ENCODE data around the gene CTDP1. TPM values are rescaled to one million over a fixed set of nuclear protein-coding genes. Genes with fewer than 3 reads are reported as not detected.

The CTDP1 gene
- total RNA-seq, 4 donors from 2014 or later = 12.3 to 21.8 (median 16.5) TPM

- intact Hi-C loops (cut with DNase I; ENCODE audit: low total_unique reads) = no loop called here
- in situ Hi-C loops (cut with MboI; ENCODE audit: low sequenced_read_pairs in 4 of 4) = no loop called here
- Histone ChIP-seq H3K27ac (no peak overlapping the region), H3K9me3 (no peaks in the 10 kb centered on the region), H3K4me1 (peaks cover 5 to 10% of the 10 kb centered on the region in 2 donors), H3K27me3 (peaks cover 32 to 38% (median 37%) of the 10 kb centered on the region in 3 donors), H3K4me3 (no peak overlapping the region), H3K36me3 (no peaks in the 10 kb centered on the region)
- no peak for ATAC-seq
- no peak for DNase-seq
- TF ChIP-seq CTCF (IDR thresholded peaks at IDR 0.05 in 4 of 5, conservative IDR thresholded peaks at IDR 0.05 in 1 of 5) (no peak), POLR2A (IDR thresholded peaks at IDR 0.05) (no peak)
Observed at GRCh38 chr18:79800371-79801180, 121.0 kb downstream of the CTDP1 start.

- peaks cover 5 to 10% of the 10 kb centered on the region in 2 donors for H3K4me1 ChIP-seq
- in situ Hi-C loops (cut with MboI; ENCODE audit: low sequenced_read_pairs in 4 of 4) = no loop called here
- DNase-seq = no peak
- no peak for ATAC-seq
- no peak overlapping the region for H3K4me3 ChIP-seq
- TF ChIP-seq POLR2A (IDR thresholded peaks at IDR 0.05) (no peak), CTCF (IDR thresholded peaks at IDR 0.05 in 4 of 5, conservative IDR thresholded peaks at IDR 0.05 in 1 of 5) (no peak)
- no peak overlapping the region for H3K27ac ChIP-seq
- no peaks in the 10 kb centered on the region for H3K9me3 ChIP-seq
- no peaks in the 10 kb centered on the region for H3K36me3 ChIP-seq
- intact Hi-C loops (cut with DNase I; ENCODE audit: low total_unique reads) = no loop called here
- H3K27me3 ChIP-seq = peaks cover 32 to 37% (median 37%) of the 10 kb centered on the region in 3 donors
Observed at GRCh38 chr18:79801217-79801616, 121.6 kb downstream of the CTDP1 start.

GRCh38 chr18:79801641-79802040 lies 122.0 kb downstream of the CTDP1 start:
- intact Hi-C loops (cut with DNase I; ENCODE audit: low total_unique reads) = no loop called here
- DNase-seq = no peak
- H3K27me3 ChIP-seq = peaks cover 29 to 33% (median 33%) of the 10 kb centered on the region in 3 donors

GRCh38 chr18:79802298-79802697 lies 122.7 kb downstream of the CTDP1 start:
- intact Hi-C loops (cut with DNase I; ENCODE audit: low total_unique reads) (no loop called here), in situ Hi-C loops (cut with MboI; ENCODE audit: low sequenced_read_pairs in 4 of 4) (no loop called here)
- TF ChIP-seq CTCF (IDR thresholded peaks at IDR 0.05 in 4 of 5, conservative IDR thresholded peaks at IDR 0.05 in 1 of 5) (no peak), POLR2A (IDR thresholded peaks at IDR 0.05) (no peak)
- ATAC-seq (no peak), DNase-seq (no peak)
- Histone ChIP-seq H3K27me3 (peaks cover 23 to 27% (median 27%) of the 10 kb centered on the region in 3 donors), H3K36me3 (no peaks in the 10 kb centered on the region), H3K27ac (no peak overlapping the region), H3K4me3 (no peak overlapping the region), H3K4me1 (peaks cover 5 to 10% of the 10 kb centered on the region in 2 donors), H3K9me3 (no peaks in the 10 kb centered on the region)

More at GRCh38 chr18:79801641-79802040, 122.0 kb downstream of the CTDP1 start:
- Histone ChIP-seq H3K4me3 (no peak overlapping the region), H3K36me3 (no peaks in the 10 kb centered on the region), H3K4me1 (peaks cover 5 to 10% of the 10 kb centered on the region in 2 donors), H3K27ac (no peak overlapping the region), H3K9me3 (no peaks in the 10 kb centered on the region)
- TF ChIP-seq CTCF (IDR thresholded peaks at IDR 0.05 in 4 of 5, conservative IDR thresholded peaks at IDR 0.05 in 1 of 5) (no peak), POLR2A (IDR thresholded peaks at IDR 0.05) (no peak)
- no peak for ATAC-seq
- in situ Hi-C loops (cut with MboI; ENCODE audit: low sequenced_read_pairs in 4 of 4) = no loop called here

Data from gastrocnemius medialis (tissue), 4 donors.